SK-N-MC (cell line): Measurements from ENCODE around the gene TLK1.

ENCODE experiments used
- EZH2 ChIP-seq: fragments of 200-600 bp; sonication (generic); IDR thresholded peaks from one replicate; pipeline ENCODE4 v1.6.1; 2017; ENCODE audit warnings: antibody characterized with exemption
- FOXP2 ChIP-seq: optimal IDR thresholded peaks from 2 replicates; pipeline ENCODE3; 2011; ENCODE audit warnings: mild to moderate bottlenecking, moderate library complexity; ENCODE audit not compliant: insufficient read depth; ENCODE audit errors: extremely low read length, control extremely low read depth
- POLR2AphosphoS5 ChIP-seq: IDR thresholded peaks from 2 replicates; pipeline ENCODE4 v1.6.1; 2012; ENCODE audit warnings: mild to moderate bottlenecking, low read depth, low read length, borderline replicate concordance

GRCh38 chr2:171057575-171057974, 103.1 kb downstream of the TLK1 start:
- TF ChIP-seq POLR2AphosphoS5, result no peak
- no peak for TF ChIP-seq EZH2
- TF ChIP-seq FOXP2, result no peak
